HepG2 (cell line): ENCODE measurements around the gene MYLK2. TPM values are rescaled to one million over a fixed set of nuclear protein-coding genes. Genes with fewer than 3 reads are reported as not detected.

Experiments
- ARID4A ChIP-seq: sonication (generic); formaldehyde crosslinking; IDR thresholded peaks from 2 replicates; pipeline ENCODE4 v1.5.0; 2020; ENCODE audit warnings: mild to moderate bottlenecking, missing genetic modification reagents, borderline replicate concordance
- BORCS8-MEF2B ChIP-seq: sonication (generic); formaldehyde crosslinking; IDR thresholded peaks from 2 replicates; pipeline ENCODE4 v1.8.0; 2022; ENCODE audit warnings: mild to moderate bottlenecking, missing genetic modification reagents
- KAT2B ChIP-seq: fragments of 150-350 bp; IDR thresholded peaks from 2 replicates; pipeline ENCODE4 v1.6.1; 2014; ENCODE audit warnings: low read depth, low read length, borderline replicate concordance
- LBX2 ChIP-seq: sonication (generic); formaldehyde crosslinking; IDR thresholded peaks from 2 replicates; pipeline ENCODE4 v1.5.0; 2020; ENCODE audit warnings: missing genetic modification reagents, mild to moderate bottlenecking, borderline replicate concordance
- MXD3 ChIP-seq: IDR thresholded peaks from 2 replicates; pipeline ENCODE4 v1.6.1; 2016; ENCODE audit warnings: mild to moderate bottlenecking, missing biosample characterization, missing genetic modification reagents
- MXD4 ChIP-seq: IDR thresholded peaks from 2 replicates; pipeline ENCODE4 v1.6.1; 2016; ENCODE audit warnings: mild to moderate bottlenecking, missing biosample characterization, missing genetic modification reagents
- MZF1 ChIP-seq: sonication (generic); formaldehyde crosslinking; IDR thresholded peaks from 2 replicates; pipeline ENCODE4 v1.8.1; 2023; ENCODE audit warnings: mild to moderate bottlenecking, missing genetic modification reagents, borderline replicate concordance
- PHF20 ChIP-seq: sonication (generic); formaldehyde crosslinking; IDR thresholded peaks from 2 replicates; pipeline ENCODE4 v1.5.0; 2020; ENCODE audit warnings: mild to moderate bottlenecking, missing genetic modification reagents
- PHF8 ChIP-seq: sonication (generic); formaldehyde crosslinking; IDR thresholded peaks from 2 replicates; pipeline ENCODE4 v1.5.0; 2020; ENCODE audit warnings: missing genetic modification reagents
- PRPF4 ChIP-seq: fragments of 200-400 bp; formaldehyde crosslinking; IDR thresholded peaks from 2 replicates; pipeline ENCODE4 v1.6.1; 2016; ENCODE audit warnings: low read length, low read depth; ENCODE audit not compliant: poor library complexity, severe bottlenecking
- TP53 ChIP-seq: sonication (generic); formaldehyde crosslinking; conservative IDR thresholded peaks from 2 replicates; pipeline ENCODE4 v1.4.0; 2020; ENCODE audit warnings: missing genetic modification reagents
- ZBTB38 ChIP-seq: sonication (generic); formaldehyde crosslinking; IDR thresholded peaks from 2 replicates; pipeline ENCODE4 v1.5.1; 2020; ENCODE audit warnings: mild to moderate bottlenecking, missing genetic modification reagents
- ZMYM4 ChIP-seq: sonication (generic); formaldehyde crosslinking; IDR thresholded peaks from 2 replicates; pipeline ENCODE4 v1.8.1; 2023; ENCODE audit warnings: mild to moderate bottlenecking, missing genetic modification reagents
- ZNF724P ChIP-seq: sonication (generic); formaldehyde crosslinking; IDR thresholded peaks from 2 replicates; pipeline ENCODE4 v1.8.0; 2022; ENCODE audit warnings: missing genetic modification reagents, borderline replicate concordance
- ZNF766 ChIP-seq: sonication (generic); formaldehyde crosslinking; IDR thresholded peaks from 2 replicates; pipeline ENCODE4 v1.5.0; 2020; ENCODE audit warnings: missing genetic modification reagents, borderline replicate concordance
- polyA plus RNA-seq, 8 experiments: library from polyadenylated mRNA; depleted of rRNA in 3 of 8; stranded (reverse) in 7 of 8; unstranded in 1 of 8; fragments of >200 nt; fragmentation: Illumina TruSeq in 4 of 8; extraction: Trizol in 4 of 8; gene quantifications; 2 replicates each; pipeline versions ENCODE4 v1.2.1 to v1.2.3, GENCODE V29; 2011 to 2016; ENCODE audit warnings: low read depth in 4 of 8, missing spikeins in 1 of 8, mixed read lengths in 1 of 8; ENCODE audit not compliant: insufficient read depth in 1 of 8
- total RNA-seq, 5 experiments: library from RNA; depleted of rRNA; stranded (reverse); fragments of >200 nt; fragmentation: Illumina TruSeq; extraction: Trizol; gene quantifications; 2 replicates each; pipeline ENCODE4 v1.2.3, GENCODE V29; 2016; ENCODE audit warnings: low read depth in 1 of 5
- TF ChIP-seq, protein P1 (sequence below): sonication (generic); formaldehyde crosslinking; IDR thresholded peaks from 2 replicates; pipeline ENCODE4 v1.4.0; 2020; ENCODE audit warnings: missing genetic modification reagents
- TF ChIP-seq, protein P2 (sequence below): sonication (generic); formaldehyde crosslinking; IDR thresholded peaks from 2 replicates; pipeline ENCODE4 v1.4.0; 2020; ENCODE audit warnings: mild to moderate bottlenecking, missing genetic modification reagents
- TF ChIP-seq, protein P3 (sequence below): sonication (generic); formaldehyde crosslinking; IDR thresholded peaks from 2 replicates; pipeline ENCODE4 v1.8.1; 2023; ENCODE audit warnings: mild to moderate bottlenecking, missing genetic modification reagents, borderline replicate concordance

The MYLK2 gene
- total and polyA plus RNA-seq, 2 of the 13 experiments (the other 11 are each of a cell fraction or from before 2014, with no cell fraction given): 0.27 TPM; not detected in 1

GRCh38 chr20:31869942-31870725 is 51.0 kb downstream of the MYLK2 start, which contains the start of the genes DUSP15 and TTLL9 (continued):
- TF ChIP-seq TP53 (CRISPR knock-in tag) (no peak), ZMYM4 (CRISPR knock-in tag) (0 out of 2 replicates have a peak, but pooled peaks have one; percentile 8), PHF20 (no peak; the same call in 1 of the 2 replicates), BORCS8-MEF2B (CRISPR knock-in tag) (0 out of 2 replicates have a peak, but pooled peaks have one; percentile 2), MZF1 (CRISPR knock-in tag) (0 out of 2 replicates have a peak, but pooled peaks have one; percentile 53), MXD4 (CRISPR knock-in tag) (peak; percentile 44; the same call in 1 of the 2 replicates), KAT2B (no peak), PHF8 (CRISPR knock-in tag) (0 out of 2 replicates have a peak, but pooled peaks have one; percentile 35), ARID4A (CRISPR knock-in tag) (peak; percentile 44; the same call in 1 of the 2 replicates), ZBTB38 (CRISPR knock-in tag) (0 out of 2 replicates have a peak, but pooled peaks have one; percentile 40), ZNF724P (no peak), LBX2 (CRISPR knock-in tag) (0 out of 2 replicates have a peak, but pooled peaks have one; percentile 74), ZNF766 (no peak), PRPF4 (no peak), MXD3 (CRISPR knock-in tag) (0 out of 2 replicates have a peak, but pooled peaks have one; percentile 48)
- TF ChIP-seq, protein P1, sequence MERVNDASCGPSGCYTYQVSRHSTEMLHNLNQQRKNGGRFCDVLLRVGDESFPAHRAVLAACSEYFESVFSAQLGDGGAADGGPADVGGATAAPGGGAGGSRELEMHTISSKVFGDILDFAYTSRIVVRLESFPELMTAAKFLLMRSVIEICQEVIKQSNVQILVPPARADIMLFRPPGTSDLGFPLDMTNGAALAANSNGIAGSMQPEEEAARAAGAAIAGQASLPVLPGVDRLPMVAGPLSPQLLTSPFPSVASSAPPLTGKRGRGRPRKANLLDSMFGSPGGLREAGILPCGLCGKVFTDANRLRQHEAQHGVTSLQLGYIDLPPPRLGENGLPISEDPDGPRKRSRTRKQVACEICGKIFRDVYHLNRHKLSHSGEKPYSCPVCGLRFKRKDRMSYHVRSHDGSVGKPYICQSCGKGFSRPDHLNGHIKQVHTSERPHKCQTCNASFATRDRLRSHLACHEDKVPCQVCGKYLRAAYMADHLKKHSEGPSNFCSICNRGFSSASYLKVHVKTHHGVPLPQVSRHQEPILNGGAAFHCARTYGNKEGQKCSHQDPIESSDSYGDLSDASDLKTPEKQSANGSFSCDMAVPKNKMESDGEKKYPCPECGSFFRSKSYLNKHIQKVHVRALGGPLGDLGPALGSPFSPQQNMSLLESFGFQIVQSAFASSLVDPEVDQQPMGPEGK (CRISPR knock-in tag): peak; percentile 85
- TF ChIP-seq, protein P2, sequence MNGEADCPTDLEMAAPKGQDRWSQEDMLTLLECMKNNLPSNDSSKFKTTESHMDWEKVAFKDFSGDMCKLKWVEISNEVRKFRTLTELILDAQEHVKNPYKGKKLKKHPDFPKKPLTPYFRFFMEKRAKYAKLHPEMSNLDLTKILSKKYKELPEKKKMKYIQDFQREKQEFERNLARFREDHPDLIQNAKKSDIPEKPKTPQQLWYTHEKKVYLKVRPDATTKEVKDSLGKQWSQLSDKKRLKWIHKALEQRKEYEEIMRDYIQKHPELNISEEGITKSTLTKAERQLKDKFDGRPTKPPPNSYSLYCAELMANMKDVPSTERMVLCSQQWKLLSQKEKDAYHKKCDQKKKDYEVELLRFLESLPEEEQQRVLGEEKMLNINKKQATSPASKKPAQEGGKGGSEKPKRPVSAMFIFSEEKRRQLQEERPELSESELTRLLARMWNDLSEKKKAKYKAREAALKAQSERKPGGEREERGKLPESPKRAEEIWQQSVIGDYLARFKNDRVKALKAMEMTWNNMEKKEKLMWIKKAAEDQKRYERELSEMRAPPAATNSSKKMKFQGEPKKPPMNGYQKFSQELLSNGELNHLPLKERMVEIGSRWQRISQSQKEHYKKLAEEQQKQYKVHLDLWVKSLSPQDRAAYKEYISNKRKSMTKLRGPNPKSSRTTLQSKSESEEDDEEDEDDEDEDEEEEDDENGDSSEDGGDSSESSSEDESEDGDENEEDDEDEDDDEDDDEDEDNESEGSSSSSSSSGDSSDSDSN (CRISPR knock-in tag): peak; percentile 54
- TF ChIP-seq, protein P3, sequence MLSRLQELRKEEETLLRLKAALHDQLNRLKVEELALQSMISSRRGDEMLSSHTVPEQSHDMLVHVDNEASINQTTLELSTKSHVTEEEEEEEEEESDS: no peak
